Neural cell (in vitro differentiated cells): Measurements from ENCODE around the gene RPL7L1. TPM values are rescaled to one million over a fixed set of nuclear protein-coding genes. Genes with fewer than 3 reads are reported as not detected.

Experiments
- polyA plus RNA-seq: library from polyadenylated mRNA; depleted of rRNA; stranded (reverse); fragments of >200 nt; gene quantifications from 2 replicates; pipeline ENCODE4 v1.2.3, GENCODE V29; 2014

The RPL7L1 gene
- polyA plus RNA-seq, 1 donor from 2014 or later = 88.5 TPM

Other genes starting within 250 kb of the RPL7L1 start
- gene PRPH2, start 157.0 kb upstream of the RPL7L1 start, polyA plus RNA-seq = not detected in 2 replicates
- gene TBCC, start 133.5 kb upstream of the RPL7L1 start, polyA plus RNA-seq = 112 and 125 TPM in 2 replicates
- gene BICRAL, start 97.6 kb upstream of the RPL7L1 start, polyA plus RNA-seq = 6.7 and 8.2 TPM in 2 replicates
- gene PTCRA, start 36.4 kb downstream of the RPL7L1 start, polyA plus RNA-seq = not detected in 2 replicates
- 26.4 and 37.3 TPM in 2 replicates for gene CNPY3, start 49.9 kb downstream of the RPL7L1 start, polyA plus RNA-seq
- 0.30 and 0.97 TPM in 2 replicates for gene GNMT, start 81.1 kb downstream of the RPL7L1 start, polyA plus RNA-seq
- gene PEX6, start 99.6 kb downstream of the RPL7L1 start, polyA plus RNA-seq = 20.4 and 27.7 TPM in 2 replicates
- gene PPP2R5D, start 105.0 kb downstream of the RPL7L1 start, polyA plus RNA-seq = 41.1 and 43.7 TPM in 2 replicates
- gene MEA1, start 134.3 kb downstream of the RPL7L1 start, polyA plus RNA-seq = 115 and 119 TPM in 2 replicates
- 232 and 244 TPM in 2 replicates for gene KLHDC3, start 134.6 kb downstream of the RPL7L1 start, polyA plus RNA-seq
- 73.1 and 79.2 TPM in 2 replicates for gene RRP36, start 142.0 kb downstream of the RPL7L1 start, polyA plus RNA-seq
- 25.7 and 32.2 TPM in 2 replicates for gene CUL7, start 174.2 kb downstream of the RPL7L1 start, polyA plus RNA-seq
- 17.2 and 22.5 TPM in 2 replicates for gene MRPL2, start 179.8 kb downstream of the RPL7L1 start, polyA plus RNA-seq
- 74.0 and 75.3 TPM in 2 replicates for gene KLC4, start 180.0 kb downstream of the RPL7L1 start, polyA plus RNA-seq
- 32.5 and 47.4 TPM in 2 replicates for gene PTK7, start 196.7 kb downstream of the RPL7L1 start, polyA plus RNA-seq